GM12892 (cell line): ENCODE data around the gene NTRK1.

Experiments
- POLR2A ChIP-seq: IDR thresholded peaks from 2 replicates; pipeline ENCODE4 v1.6.1; 2011; ENCODE audit warnings: low read depth, low read length, control low read depth
- POLR2AphosphoS5 ChIP-seq: IDR thresholded peaks from 2 replicates; pipeline ENCODE4 v1.6.1; 2011; ENCODE audit warnings: low read depth, low read length, control low read depth

GRCh38 chr1:156895455-156895812 is 34.8 kb downstream of the NTRK1 start:
- no peak for TF ChIP-seq POLR2A
- no peak for TF ChIP-seq POLR2AphosphoS5
